T-helper 17 cell (primary cell): ENCODE results near the gene IGSF10. TPM values are rescaled to one million over a fixed set of nuclear protein-coding genes. Genes with fewer than 3 reads are reported as not detected.

Experiments
- ATAC-seq: fragments of 150-1000 bp; cut with Tn5 transposase; 2 replicates; pipeline ENCODE4 v1.10.0; 2021; ENCODE audit warnings: mild to moderate bottlenecking, moderate library complexity
- DNase-seq, 3 donors: peaks; one replicate each; pipeline versions ENCODE4 v3.0.0 to v3.0.0-alpha.2; 2020 to 2021
- H3K9me3 ChIP-seq: one replicate; pipeline ENCODE4 v1.7.0; 2013; ENCODE audit warnings: low read length, mild to moderate bottlenecking; ENCODE audit not compliant: control insufficient read depth, poor library complexity, severe bottlenecking
- H3K27ac Mint-ChIP-seq: one replicate; pipeline ENCODE4 v1.8.0; 2022; ENCODE audit warnings: mild to moderate bottlenecking, moderate library complexity, mixed read lengths
- H3K27me3 Mint-ChIP-seq: one replicate; pipeline ENCODE4 v1.8.0; 2022; ENCODE audit warnings: mixed read lengths
- H3K36me3 Mint-ChIP-seq: one replicate; pipeline ENCODE4 v1.8.0; 2022; ENCODE audit warnings: low read depth, mixed read lengths
- H3K4me1 Mint-ChIP-seq: one replicate; pipeline ENCODE4 v1.8.0; 2022; ENCODE audit warnings: mild to moderate bottlenecking, mixed read lengths
- H3K4me3 Mint-ChIP-seq: one replicate; pipeline ENCODE4 v1.8.0; 2022; ENCODE audit warnings: mild to moderate bottlenecking, moderate library complexity, mixed read lengths
- total RNA-seq, 4 donors: library from RNA in 2 of 4; stranded (reverse) in 2 of 4; gene quantifications; one replicate each; pipeline ENCODE4 v1.2.3 and lab custom pipeline; 2022 to 2026

The IGSF10 gene
- total RNA-seq, 2 donors from 2014 or later = 0.22 TPM; not detected in 1

DNA sequence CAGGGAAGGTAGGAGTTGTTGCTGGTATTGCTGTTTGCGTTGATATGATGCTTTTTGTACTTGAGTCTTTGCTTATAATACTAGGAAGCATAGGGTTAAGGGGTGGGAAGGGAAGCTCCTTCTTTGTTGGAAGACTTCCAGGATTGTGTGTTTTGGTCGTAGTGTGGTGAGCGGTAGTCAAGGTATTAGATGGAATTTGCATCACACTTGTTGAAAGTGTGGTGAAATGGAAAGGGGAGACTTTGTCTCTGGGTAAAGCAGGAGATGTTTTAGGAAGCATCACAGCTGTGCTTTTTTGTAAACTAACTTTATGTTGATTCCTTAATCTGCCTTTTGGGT is 14.9 kb downstream of the IGSF10 start:
- H3K36me3 Mint-ChIP-seq = no peaks in the 10 kb centered on the region
- no peaks in the 10 kb centered on the region for H3K9me3 ChIP-seq
- ATAC-seq (no peak), DNase-seq (no peak)
- no peak overlapping the region for H3K4me3 Mint-ChIP-seq
- no peak overlapping the region for H3K27ac Mint-ChIP-seq
- H3K4me1 Mint-ChIP-seq = no peaks in the 10 kb centered on the region
- peaks cover 48% of the 10 kb centered on the region for H3K27me3 Mint-ChIP-seq

DNA sequence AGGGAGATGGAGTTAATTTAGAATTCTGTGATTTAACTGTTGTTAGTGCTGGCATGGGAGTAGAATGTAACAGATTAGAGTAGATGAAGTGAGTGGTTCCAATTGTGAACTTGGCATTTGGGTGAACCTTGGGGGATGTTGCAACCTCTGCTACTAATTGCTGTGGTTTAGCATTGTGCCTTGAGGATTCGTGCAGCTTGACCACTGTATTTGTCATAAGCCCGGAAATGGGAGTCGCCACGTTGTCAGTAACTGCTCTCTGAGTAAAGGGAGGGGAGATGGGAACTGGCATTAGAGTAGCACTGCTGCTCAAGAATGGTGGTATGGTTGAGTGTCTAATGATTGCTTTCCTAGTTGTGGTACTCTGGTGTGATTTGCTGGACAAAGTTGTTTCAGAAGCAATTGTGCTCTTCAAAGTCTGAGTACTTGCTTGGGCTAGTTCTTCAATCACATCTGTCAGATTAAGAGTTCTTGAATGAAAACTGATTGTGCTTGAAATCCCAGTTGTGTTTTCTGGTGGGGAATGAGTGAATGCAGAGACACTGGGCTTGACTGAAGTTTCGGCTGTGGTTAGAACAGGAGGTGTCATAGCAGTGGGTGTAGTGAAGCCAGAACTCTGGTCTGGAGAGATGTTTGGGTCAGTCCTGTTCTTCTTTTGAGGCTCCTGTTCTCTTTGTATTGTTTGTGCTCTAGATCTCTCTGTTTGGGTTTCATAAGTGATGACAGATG is 15.4 kb downstream of the IGSF10 start:
- H3K27me3 Mint-ChIP-seq = peaks cover 45% of the 10 kb centered on the region
- H3K4me1 Mint-ChIP-seq = no peaks in the 10 kb centered on the region
- no peaks in the 10 kb centered on the region for H3K9me3 ChIP-seq
- no peak overlapping the region for H3K27ac Mint-ChIP-seq
- H3K36me3 Mint-ChIP-seq = no peaks in the 10 kb centered on the region
- no peak for DNase-seq
- no peak for ATAC-seq
- H3K4me3 Mint-ChIP-seq = no peak overlapping the region

DNA sequence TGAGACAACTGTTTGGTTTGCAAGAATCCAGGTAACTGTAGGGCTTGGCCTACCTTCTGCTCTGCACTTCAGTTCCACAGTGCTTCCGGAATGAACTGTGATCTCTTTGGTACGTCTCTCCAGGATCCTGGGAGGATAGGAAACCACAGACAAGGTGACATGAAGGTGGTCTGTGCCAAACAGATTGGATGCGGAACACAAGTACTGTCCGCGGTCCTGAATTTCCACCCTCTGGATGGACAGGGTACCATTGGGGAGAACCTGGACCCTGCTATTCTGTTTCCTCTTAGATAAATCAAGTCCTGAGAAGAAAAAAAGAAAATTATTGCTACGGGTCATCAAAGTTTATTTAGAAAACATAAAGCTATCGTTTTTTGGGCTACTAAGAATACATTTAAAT is 17.3 kb downstream of the IGSF10 start:
- Mint-ChIP-seq H3K36me3 (no peaks in the 10 kb centered on the region), H3K4me1 (no peaks in the 10 kb centered on the region), H3K27ac (no peak overlapping the region), H3K27me3 (peaks cover 36% of the 10 kb centered on the region), H3K4me3 (no peak overlapping the region)
- H3K9me3 ChIP-seq = no peaks in the 10 kb centered on the region
- DNase-seq (no peak), ATAC-seq (no peak)

DNA sequence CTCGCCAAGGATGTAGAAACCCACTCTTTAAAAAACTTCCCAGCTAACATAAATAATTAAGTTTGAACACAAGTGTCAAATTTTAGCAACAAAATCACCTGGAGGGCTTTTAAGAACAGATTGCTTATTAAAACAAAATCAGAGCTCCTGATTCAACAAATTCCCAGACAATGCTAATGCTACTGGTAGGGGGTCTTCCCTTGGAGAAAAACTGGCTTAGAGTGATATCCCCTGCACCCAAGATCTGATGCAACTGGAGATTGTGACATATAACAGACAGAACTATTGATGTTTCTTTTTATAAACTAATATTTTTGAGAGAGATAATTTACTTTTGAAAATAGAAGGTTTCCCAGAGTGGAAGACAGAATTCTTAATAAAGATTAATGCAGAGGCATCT is 19.9 kb downstream of the IGSF10 start:
- Mint-ChIP-seq H3K27ac (no peak overlapping the region), H3K36me3 (no peaks in the 10 kb centered on the region), H3K27me3 (peaks cover 17% of the 10 kb centered on the region), H3K4me1 (no peaks in the 10 kb centered on the region), H3K4me3 (no peak overlapping the region)
- no peak for DNase-seq
- H3K9me3 ChIP-seq = no peaks in the 10 kb centered on the region
- no peak for ATAC-seq

DNA sequence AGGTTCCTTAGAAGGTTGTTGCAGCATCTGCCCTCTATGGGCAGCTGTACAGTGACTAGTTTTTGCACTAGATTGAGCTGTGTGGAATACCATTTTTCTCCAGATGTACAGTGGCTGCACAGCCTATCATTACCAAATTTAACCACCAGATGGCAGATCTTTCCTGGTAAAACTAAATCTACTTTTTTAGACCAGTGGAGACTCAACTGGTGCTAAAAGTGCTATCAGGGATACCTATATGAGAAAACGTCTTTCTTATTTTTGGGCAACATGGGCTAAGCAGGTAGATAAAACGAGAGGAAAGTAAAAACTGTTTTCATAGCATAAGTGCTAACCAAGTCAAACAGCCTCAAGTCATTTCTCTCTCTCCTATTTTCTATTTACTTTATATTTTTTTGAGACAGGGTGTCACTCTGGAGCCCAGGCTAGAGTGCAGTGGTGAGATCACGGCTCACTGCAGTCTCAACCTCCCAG is 21.2 kb downstream of the IGSF10 start:
- no peaks in the 10 kb centered on the region for H3K4me1 Mint-ChIP-seq
- no peak overlapping the region for H3K4me3 Mint-ChIP-seq
- no peak for DNase-seq
- H3K36me3 Mint-ChIP-seq = no peaks in the 10 kb centered on the region
- H3K27ac Mint-ChIP-seq = no peak overlapping the region
- peaks cover 5% of the 10 kb centered on the region for H3K27me3 Mint-ChIP-seq
- no peaks in the 10 kb centered on the region for H3K9me3 ChIP-seq
- ATAC-seq = peak; percentile 63

DNA sequence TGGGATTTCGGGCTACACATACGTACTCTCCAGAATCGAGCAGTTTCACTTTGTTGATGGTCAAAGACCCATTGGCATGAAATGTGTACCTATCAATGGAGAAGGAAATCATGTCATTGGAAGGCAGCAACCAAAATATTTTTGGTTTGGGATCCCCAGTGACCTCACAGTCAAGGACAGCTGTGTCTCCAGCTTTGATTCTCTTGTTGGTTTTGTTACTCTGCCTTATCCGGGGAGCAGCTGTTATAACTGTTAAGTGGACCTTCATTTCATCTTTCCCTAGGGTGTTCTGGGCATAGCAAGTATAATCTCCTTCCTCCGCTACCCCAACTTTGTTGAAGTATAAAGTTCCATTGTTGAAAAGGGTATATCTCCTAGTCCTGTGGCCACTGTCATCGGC is 23.0 kb downstream of the IGSF10 start:
- Mint-ChIP-seq H3K36me3 (no peaks in the 10 kb centered on the region), H3K4me3 (no peak overlapping the region), H3K27ac (no peak overlapping the region), H3K27me3 (peaks cover 5% of the 10 kb centered on the region), H3K4me1 (no peaks in the 10 kb centered on the region)
- ATAC-seq = no peak
- no peak for DNase-seq
- H3K9me3 ChIP-seq = no peaks in the 10 kb centered on the region

DNA sequence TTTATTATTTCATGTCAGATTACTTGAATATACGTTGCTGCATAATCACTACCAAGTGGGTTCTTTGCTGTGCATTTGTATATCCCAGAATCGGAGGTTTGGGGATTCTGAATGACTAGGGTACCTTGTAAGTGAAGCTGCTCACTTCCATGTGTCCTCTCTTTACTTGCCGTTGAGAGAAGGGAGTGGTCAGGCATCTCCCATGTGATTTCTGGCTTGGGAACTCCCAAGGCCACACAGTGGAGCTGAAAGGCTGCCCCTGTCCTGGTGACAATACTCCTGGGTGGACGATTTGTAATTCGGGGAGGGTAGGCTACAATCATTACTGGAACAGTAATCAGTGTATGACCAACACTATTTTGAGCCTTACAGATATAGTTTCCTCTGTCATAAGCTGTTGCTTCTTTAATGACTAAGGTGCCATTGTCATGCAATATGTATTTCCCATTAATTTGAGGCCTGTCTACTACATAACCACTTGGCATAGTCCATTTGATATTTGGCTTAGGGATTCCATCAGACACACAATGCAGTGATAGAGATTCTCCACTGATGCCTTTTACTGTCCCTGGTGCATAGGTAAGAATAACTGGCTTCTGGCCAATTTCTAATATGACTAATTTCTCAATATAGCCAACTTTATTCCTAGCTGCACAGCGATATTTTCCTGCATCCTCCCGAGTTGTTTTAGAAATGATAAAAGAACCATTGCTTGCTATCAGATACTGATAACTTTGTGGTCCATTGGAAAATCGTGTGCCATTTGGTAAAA is 24.0 kb downstream of the IGSF10 start:
- no peak for ATAC-seq
- no peak overlapping the region for H3K4me3 Mint-ChIP-seq
- no peak for DNase-seq
- H3K4me1 Mint-ChIP-seq = no peaks in the 10 kb centered on the region
- H3K36me3 Mint-ChIP-seq = no peaks in the 10 kb centered on the region
- H3K9me3 ChIP-seq = no peaks in the 10 kb centered on the region
- H3K27me3 Mint-ChIP-seq = peaks cover 5% of the 10 kb centered on the region
- H3K27ac Mint-ChIP-seq = no peak overlapping the region

DNA sequence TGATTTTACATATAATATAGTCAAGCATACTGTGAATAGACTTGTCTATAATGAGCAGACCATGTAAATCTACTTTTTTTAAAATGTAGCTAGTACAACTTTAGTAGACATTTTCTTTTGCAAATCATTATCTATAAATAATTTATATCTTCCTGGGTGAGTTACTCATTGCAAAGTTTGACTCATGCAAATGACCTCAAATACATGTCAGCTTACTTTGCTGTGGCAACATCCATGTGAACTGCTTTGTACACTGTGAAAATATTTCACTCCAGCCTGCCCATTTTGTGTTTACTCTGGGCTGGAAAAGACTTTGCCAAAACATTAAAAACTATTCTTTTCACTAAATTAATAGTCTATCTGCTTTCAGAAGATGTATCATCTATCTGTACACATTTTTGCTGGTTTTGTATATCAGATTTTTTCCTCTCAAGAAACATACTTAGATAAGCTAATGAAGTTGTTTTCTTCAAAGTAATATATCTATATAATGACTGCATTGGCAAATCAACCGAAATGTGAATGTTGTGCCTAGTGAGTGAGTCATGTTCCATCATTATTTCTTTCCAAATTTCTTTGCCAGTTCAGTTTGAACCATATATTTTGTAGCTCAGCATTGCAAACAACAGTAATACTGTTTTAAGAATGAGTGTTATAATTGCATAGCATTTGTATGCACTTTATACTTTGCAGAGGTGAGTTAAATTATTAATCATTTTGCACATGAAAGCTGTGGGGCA is 26.5 kb downstream of the IGSF10 start:
- DNase-seq (no peak), ATAC-seq (no peak)
- Mint-ChIP-seq H3K36me3 (peaks cover 2% of the 10 kb centered on the region), H3K4me1 (no peaks in the 10 kb centered on the region), H3K4me3 (no peak overlapping the region), H3K27ac (no peak overlapping the region), H3K27me3 (peaks cover 5% of the 10 kb centered on the region)
- no peaks in the 10 kb centered on the region for H3K9me3 ChIP-seq

DNA sequence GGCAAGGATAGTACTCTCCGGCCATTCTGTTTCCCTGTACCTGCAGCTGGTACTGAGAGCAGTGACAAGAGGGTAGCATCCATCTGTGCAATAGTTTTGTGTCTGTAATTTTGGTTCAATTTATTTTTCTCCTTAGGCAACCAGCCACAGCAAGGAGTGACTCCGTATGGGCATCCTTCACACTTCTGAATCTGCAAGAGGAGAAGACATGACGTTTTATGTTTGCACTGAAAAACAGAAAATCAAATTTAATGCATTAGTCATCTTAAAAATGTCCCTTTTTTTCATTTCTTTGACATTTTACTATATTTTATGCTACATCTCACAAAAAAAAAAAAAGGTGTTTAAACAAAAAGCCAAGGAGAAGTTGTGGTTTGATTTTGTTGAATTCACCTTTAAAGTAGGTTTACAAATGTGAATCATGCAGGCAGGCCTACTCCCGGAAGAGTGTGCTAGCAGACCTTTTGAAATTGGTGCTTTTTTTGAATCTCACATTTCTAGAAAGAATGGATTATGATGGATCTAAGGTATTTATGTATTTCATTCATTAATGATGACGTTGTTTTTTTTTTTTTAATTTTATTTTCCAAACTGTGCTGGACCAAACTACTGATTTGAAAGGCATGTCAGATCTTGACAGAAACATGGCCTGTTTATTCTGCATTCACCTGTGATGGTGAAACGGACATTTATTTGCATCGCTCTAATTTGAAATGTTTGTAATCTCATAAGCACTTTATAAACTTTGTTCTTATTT is 28.1 kb downstream of the IGSF10 start:
- H3K9me3 ChIP-seq = no peaks in the 10 kb centered on the region
- DNase-seq (no peak), ATAC-seq (no peak)
- H3K36me3 Mint-ChIP-seq = peaks cover 2% of the 10 kb centered on the region
- H3K4me1 Mint-ChIP-seq = no peaks in the 10 kb centered on the region
- H3K27me3 Mint-ChIP-seq = no peaks in the 10 kb centered on the region
- no peak overlapping the region for H3K4me3 Mint-ChIP-seq
- no peak overlapping the region for H3K27ac Mint-ChIP-seq

DNA sequence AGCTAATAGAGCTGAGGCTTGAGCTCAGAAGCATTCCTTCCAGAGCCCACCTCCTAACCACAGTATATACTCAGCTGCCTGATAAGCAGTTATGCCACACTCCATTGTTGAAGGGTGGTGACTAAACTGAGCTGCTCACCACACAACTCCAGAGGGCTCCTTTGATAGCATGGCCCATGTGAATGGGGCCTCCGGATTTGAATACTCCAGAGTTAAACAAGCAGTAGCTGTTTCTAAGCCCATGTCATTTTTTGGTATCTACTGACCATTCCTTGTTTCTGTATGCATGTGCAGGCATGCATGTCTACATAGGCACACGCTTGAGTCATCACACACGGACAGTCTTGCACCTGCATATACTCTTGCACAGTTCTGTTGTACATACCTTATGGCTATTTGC is 28.9 kb downstream of the IGSF10 start:
- no peaks in the 10 kb centered on the region for H3K4me1 Mint-ChIP-seq
- H3K9me3 ChIP-seq = no peaks in the 10 kb centered on the region
- peaks cover 2% of the 10 kb centered on the region for H3K36me3 Mint-ChIP-seq
- H3K4me3 Mint-ChIP-seq = no peak overlapping the region
- no peak overlapping the region for H3K27ac Mint-ChIP-seq
- ATAC-seq (no peak), DNase-seq (no peak)
- H3K27me3 Mint-ChIP-seq = no peaks in the 10 kb centered on the region

DNA sequence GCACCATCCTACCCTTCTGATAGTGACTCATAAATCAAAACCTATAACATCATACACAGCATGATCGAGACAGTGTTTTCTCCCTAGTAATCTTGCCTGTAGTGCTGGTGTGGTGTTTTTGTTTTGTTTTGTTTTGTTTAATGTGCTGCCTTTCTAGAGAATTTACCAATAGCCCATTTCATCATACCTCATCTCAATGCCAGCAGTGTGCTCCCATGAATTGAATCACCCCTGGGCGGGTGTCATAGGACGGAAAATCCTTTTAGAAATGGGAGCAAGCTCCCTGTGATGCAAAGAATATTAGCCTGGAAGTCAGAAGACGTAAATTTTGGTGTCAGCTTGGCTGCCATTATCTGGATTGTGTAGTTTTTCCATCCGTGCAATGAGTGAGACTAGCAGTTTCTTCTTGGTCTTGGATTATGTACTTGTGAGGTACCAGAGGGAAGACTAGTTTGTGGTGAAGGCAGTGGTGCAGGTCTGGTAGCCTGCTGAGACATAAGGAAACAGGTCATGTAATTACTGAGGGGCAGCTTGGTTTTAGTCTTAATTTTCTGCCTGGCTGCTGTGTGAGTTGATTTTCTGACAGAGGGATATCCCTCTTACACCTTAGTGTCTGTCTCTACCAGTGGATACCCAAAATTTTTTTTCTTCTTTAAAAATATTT is 29.9 kb downstream of the IGSF10 start:
- no peak overlapping the region for H3K27ac Mint-ChIP-seq
- H3K9me3 ChIP-seq = no peaks in the 10 kb centered on the region
- no peak overlapping the region for H3K4me3 Mint-ChIP-seq
- no peaks in the 10 kb centered on the region for H3K4me1 Mint-ChIP-seq
- peaks cover 4% of the 10 kb centered on the region for H3K27me3 Mint-ChIP-seq
- ATAC-seq = no peak
- peaks cover 2% of the 10 kb centered on the region for H3K36me3 Mint-ChIP-seq
- DNase-seq = no peak

DNA sequence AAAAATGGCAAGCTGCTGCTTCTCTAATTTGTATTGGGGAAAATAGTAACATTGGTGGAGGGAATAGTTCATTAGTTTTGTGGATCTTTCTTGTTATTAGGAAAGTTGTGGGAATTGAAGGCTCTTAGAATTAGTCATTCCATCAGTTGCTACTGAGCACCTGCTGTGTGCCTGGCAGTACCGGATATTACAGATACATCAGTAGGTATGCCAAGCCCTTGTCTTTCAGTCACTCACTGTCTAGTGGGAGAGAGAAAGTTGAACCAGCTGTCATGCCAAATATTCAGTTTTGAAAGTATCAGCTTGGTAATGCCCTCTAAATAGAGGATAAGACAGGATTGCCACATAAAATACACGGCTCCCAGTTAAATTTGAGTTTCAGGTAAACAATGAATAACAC is 32.5 kb downstream of the IGSF10 start:
- Mint-ChIP-seq H3K36me3 (peaks cover 2% of the 10 kb centered on the region), H3K27ac (no peak overlapping the region), H3K4me1 (no peaks in the 10 kb centered on the region), H3K27me3 (peaks cover 5% of the 10 kb centered on the region), H3K4me3 (no peak overlapping the region)
- no peaks in the 10 kb centered on the region for H3K9me3 ChIP-seq
- ATAC-seq = no peak
- no peak for DNase-seq

DNA sequence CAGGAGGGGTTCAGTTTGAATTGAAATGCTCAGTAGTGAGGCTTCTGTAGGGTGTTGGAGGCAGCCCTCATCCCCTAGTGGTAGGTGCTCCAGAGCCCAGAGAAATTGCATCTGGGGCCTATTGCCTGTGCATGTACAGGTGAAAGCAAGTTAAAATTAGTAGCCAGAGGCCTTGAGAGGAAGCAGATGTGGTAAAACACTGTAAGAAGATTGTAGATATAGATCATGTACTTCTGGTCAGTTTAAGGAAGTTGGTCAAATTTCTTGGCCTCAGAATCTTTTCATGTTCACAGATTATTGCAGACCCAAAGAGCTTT is 34.6 kb downstream of the IGSF10 start:
- H3K27me3 Mint-ChIP-seq = peaks cover 5% of the 10 kb centered on the region
- no peaks in the 10 kb centered on the region for H3K9me3 ChIP-seq
- DNase-seq (no peak), ATAC-seq (no peak)
- no peak overlapping the region for H3K4me3 Mint-ChIP-seq
- peaks cover 2% of the 10 kb centered on the region for H3K36me3 Mint-ChIP-seq
- H3K27ac Mint-ChIP-seq = no peak overlapping the region
- H3K4me1 Mint-ChIP-seq = peaks cover 4% of the 10 kb centered on the region
